Activated naive CD4-positive, alpha-beta T cell treated with anti-CD3 and anti-CD28 coated beads, Interleukin-2, amount 50 U/mL, for 24 hours (primary cell): Measurements from ENCODE around the gene DOCK8.
A peak's percentile ranks its signal among the peaks of the same experiment; 100 is the strongest.

Source experiments
- H3K27ac Mint-ChIP-seq: one replicate; pipeline ENCODE4 v1.8.0; 2021; ENCODE audit warnings: mild to moderate bottlenecking, mixed read lengths
- H3K27me3 Mint-ChIP-seq: one replicate; pipeline ENCODE4 v1.8.0; 2021; ENCODE audit warnings: mixed read lengths
- H3K36me3 Mint-ChIP-seq: one replicate; pipeline ENCODE4 v1.8.0; 2021; ENCODE audit warnings: mixed read lengths
- H3K4me1 Mint-ChIP-seq: one replicate; pipeline ENCODE4 v1.8.0; 2021; ENCODE audit warnings: mixed read lengths
- H3K4me3 Mint-ChIP-seq: one replicate; pipeline ENCODE4 v1.8.0; 2021; ENCODE audit warnings: mild to moderate bottlenecking, mixed read lengths
- H3K9me3 Mint-ChIP-seq: one replicate; pipeline ENCODE4 v1.8.0; 2021; ENCODE audit warnings: mixed read lengths

The DOCK8 gene

GRCh38 chr9:249025-249424 lies 34.4 kb downstream of the DOCK8 start:
- H3K4me3 Mint-ChIP-seq = no peak overlapping the region
- H3K9me3 Mint-ChIP-seq = no peaks in the 10 kb centered on the region
- H3K36me3 Mint-ChIP-seq = no peaks in the 10 kb centered on the region
- peaks cover 12% of the 10 kb centered on the region for H3K4me1 Mint-ChIP-seq
- peak overlapping the region; percentile 1 for H3K27ac Mint-ChIP-seq
- H3K27me3 Mint-ChIP-seq = peaks cover 2% of the 10 kb centered on the region

GRCh38 chr9:250039-250438 lies 35.4 kb downstream of the DOCK8 start:
- no peaks in the 10 kb centered on the region for H3K36me3 Mint-ChIP-seq
- no peak overlapping the region for H3K27ac Mint-ChIP-seq
- H3K9me3 Mint-ChIP-seq = no peaks in the 10 kb centered on the region
- H3K4me1 Mint-ChIP-seq = peaks cover 12% of the 10 kb centered on the region
- no peak overlapping the region for H3K4me3 Mint-ChIP-seq
- no peaks in the 10 kb centered on the region for H3K27me3 Mint-ChIP-seq

- H3K4me1 Mint-ChIP-seq = peaks cover 12% of the 10 kb centered on the region
- H3K9me3 Mint-ChIP-seq = no peaks in the 10 kb centered on the region
- H3K36me3 Mint-ChIP-seq = no peaks in the 10 kb centered on the region
- no peak overlapping the region for H3K27ac Mint-ChIP-seq
- H3K4me3 Mint-ChIP-seq = no peak overlapping the region
- no peaks in the 10 kb centered on the region for H3K27me3 Mint-ChIP-seq
Measured at GRCh38 chr9:250625-251024, 36.0 kb downstream of the DOCK8 start.

GRCh38 chr9:251398-251797 lies 36.7 kb downstream of the DOCK8 start:
- no peaks in the 10 kb centered on the region for H3K36me3 Mint-ChIP-seq
- no peaks in the 10 kb centered on the region for H3K27me3 Mint-ChIP-seq
- H3K9me3 Mint-ChIP-seq = no peaks in the 10 kb centered on the region
- H3K4me3 Mint-ChIP-seq = no peak overlapping the region
- no peak overlapping the region for H3K27ac Mint-ChIP-seq
- H3K4me1 Mint-ChIP-seq = peaks cover 12% of the 10 kb centered on the region

GRCh38 chr9:253539-253938 lies 38.9 kb downstream of the DOCK8 start:
- Mint-ChIP-seq H3K4me3 (no peak overlapping the region), H3K9me3 (no peaks in the 10 kb centered on the region), H3K27me3 (no peaks in the 10 kb centered on the region), H3K4me1 (peaks cover 8% of the 10 kb centered on the region), H3K36me3 (no peaks in the 10 kb centered on the region), H3K27ac (no peak overlapping the region)

- Mint-ChIP-seq H3K36me3 (no peaks in the 10 kb centered on the region), H3K4me1 (no peaks in the 10 kb centered on the region)
Measured at GRCh38 chr9:254516-254915, 39.9 kb downstream of the DOCK8 start.

GRCh38 chr9:257957-258356 lies 43.3 kb downstream of the DOCK8 start:
- Mint-ChIP-seq H3K27ac (peak overlapping the region; percentile 30), H3K4me3 (no peak overlapping the region), H3K9me3 (no peaks in the 10 kb centered on the region), H3K4me1 (no peaks in the 10 kb centered on the region), H3K27me3 (no peaks in the 10 kb centered on the region), H3K36me3 (no peaks in the 10 kb centered on the region)

More at GRCh38 chr9:254516-254915, 39.9 kb downstream of the DOCK8 start:
- Mint-ChIP-seq H3K27me3 (no peaks in the 10 kb centered on the region), H3K9me3 (no peaks in the 10 kb centered on the region), H3K27ac (no peak overlapping the region), H3K4me3 (no peak overlapping the region)

- Mint-ChIP-seq H3K27ac (no peak overlapping the region), H3K4me1 (peaks cover 9% of the 10 kb centered on the region), H3K9me3 (no peaks in the 10 kb centered on the region), H3K27me3 (no peaks in the 10 kb centered on the region), H3K36me3 (no peaks in the 10 kb centered on the region), H3K4me3 (no peak overlapping the region)
Measured at GRCh38 chr9:259405-260404, 45.0 kb downstream of the DOCK8 start.

GRCh38 chr9:264231-264630 lies 49.6 kb downstream of the DOCK8 start:
- H3K36me3 Mint-ChIP-seq = peaks cover 1% of the 10 kb centered on the region
- H3K27me3 Mint-ChIP-seq = no peaks in the 10 kb centered on the region
- H3K27ac Mint-ChIP-seq = no peak overlapping the region
- H3K4me1 Mint-ChIP-seq = peaks cover 21% of the 10 kb centered on the region
- no peaks in the 10 kb centered on the region for H3K9me3 Mint-ChIP-seq
- H3K4me3 Mint-ChIP-seq = no peak overlapping the region

- H3K4me1 Mint-ChIP-seq = peaks cover 26% of the 10 kb centered on the region
- no peak overlapping the region for H3K4me3 Mint-ChIP-seq
- no peaks in the 10 kb centered on the region for H3K9me3 Mint-ChIP-seq
- H3K36me3 Mint-ChIP-seq = peaks cover 2% of the 10 kb centered on the region
- H3K27ac Mint-ChIP-seq = no peak overlapping the region
- H3K27me3 Mint-ChIP-seq = no peaks in the 10 kb centered on the region
Measured at GRCh38 chr9:265209-265870, 50.7 kb downstream of the DOCK8 start.

- no peak overlapping the region for H3K4me3 Mint-ChIP-seq
- no peak overlapping the region for H3K27ac Mint-ChIP-seq
- H3K4me1 Mint-ChIP-seq = peaks cover 27% of the 10 kb centered on the region
- H3K36me3 Mint-ChIP-seq = peaks cover 2% of the 10 kb centered on the region
- H3K9me3 Mint-ChIP-seq = no peaks in the 10 kb centered on the region
- no peaks in the 10 kb centered on the region for H3K27me3 Mint-ChIP-seq
Measured at GRCh38 chr9:266228-266627, 51.6 kb downstream of the DOCK8 start.

- H3K27ac Mint-ChIP-seq = no peak overlapping the region
- H3K4me3 Mint-ChIP-seq = no peak overlapping the region
- H3K9me3 Mint-ChIP-seq = no peaks in the 10 kb centered on the region
- H3K4me1 Mint-ChIP-seq = peaks cover 45% of the 10 kb centered on the region
- H3K27me3 Mint-ChIP-seq = no peaks in the 10 kb centered on the region
- H3K36me3 Mint-ChIP-seq = peaks cover 2% of the 10 kb centered on the region
Measured at GRCh38 chr9:268616-269015, 54.0 kb downstream of the DOCK8 start.

- Mint-ChIP-seq H3K9me3 (no peaks in the 10 kb centered on the region), H3K36me3 (peaks cover 5% of the 10 kb centered on the region), H3K4me1 (peaks cover 43% of the 10 kb centered on the region), H3K27me3 (no peaks in the 10 kb centered on the region), H3K4me3 (no peak overlapping the region), H3K27ac (peak overlapping the region; percentile 11)
Measured at GRCh38 chr9:269081-269711, 54.5 kb downstream of the DOCK8 start.

GRCh38 chr9:270657-271237 lies 56.1 kb downstream of the DOCK8 start:
- Mint-ChIP-seq H3K4me1 (peaks cover 48% of the 10 kb centered on the region), H3K27me3 (no peaks in the 10 kb centered on the region), H3K36me3 (peaks cover 13% of the 10 kb centered on the region), H3K27ac (peak overlapping the region; percentile 3), H3K4me3 (no peak overlapping the region), H3K9me3 (no peaks in the 10 kb centered on the region)
